Kidney (tissue), 14 donors: ENCODE data around the gene NRG3. TPM values are rescaled to one million over a fixed set of nuclear protein-coding genes. Genes with fewer than 3 reads are reported as not detected.

ENCODE experiments used
- DNase-seq, 5 donors: peaks; one replicate each; pipeline ENCODE4 v3.0.0-alpha.2; 2013 to 2020
- FAIRE-seq: peaks from 2 replicates; lab custom pipeline; 2012; peaks lifted over from hg19 to GRCh38; lab: Jason Lieb, UNC
- H3K27ac ChIP-seq, 2 donors: one replicate each; pipeline ENCODE4 v1.7.0; 2013; ENCODE audit warnings: low read depth in 2 of 2, low read length in 2 of 2, inconsistent platforms in 1 of 2
- H3K27me3 ChIP-seq: one replicate; pipeline ENCODE4 v1.7.1; 2013; ENCODE audit warnings: low read length, inconsistent platforms; ENCODE audit not compliant: control insufficient read depth, insufficient read depth
- H3K36me3 ChIP-seq, 3 donors: one replicate each; pipeline versions ENCODE4 v1.7.0 to v1.7.1; 2013; ENCODE audit warnings: low read length in 3 of 3, control low read depth in 1 of 3, inconsistent platforms in 1 of 3; ENCODE audit not compliant: insufficient read depth in 3 of 3, control insufficient read depth in 2 of 3
- H3K4me1 ChIP-seq, 3 donors: one replicate each; pipeline versions ENCODE4 v1.7.0 to v1.7.1; 2013; ENCODE audit warnings: low read length in 3 of 3, inconsistent platforms in 1 of 3, low read depth in 1 of 3; ENCODE audit not compliant: control insufficient read depth in 2 of 3, insufficient read depth in 2 of 3
- H3K4me3 ChIP-seq, 3 donors: one replicate each; pipeline versions ENCODE4 v1.7.0 to v1.8.1; 2013; ENCODE audit warnings: low read length in 3 of 3, control low read depth in 1 of 3, inconsistent platforms in 1 of 3
- H3K9ac ChIP-seq, 3 donors: one replicate each; pipeline versions ENCODE4 v1.7.0 to v1.7.1; 2013; ENCODE audit warnings: low read length in 3 of 3, control low read depth in 1 of 3, inconsistent platforms in 1 of 3
- H3K9me3 ChIP-seq, 3 donors: one replicate each; pipeline versions ENCODE4 v1.7.0 to v1.7.1; 2013; ENCODE audit warnings: low read length in 3 of 3, control low read depth in 1 of 3, inconsistent platforms in 1 of 3; ENCODE audit not compliant: control insufficient read depth in 2 of 3, insufficient read depth in 1 of 3
- intact Hi-C: fragments of 100-400 bp; cut with DNase I; formaldehyde crosslinking; loops from one replicate; pipeline ENCODE4 v1.11.1; 2022
- polyA plus RNA-seq: library from polyadenylated mRNA; stranded (reverse); fragments of 350-450 nt; fragmentation: Illumina TruSeq; extraction: RNeasy Lipid Tissue Mini Kit (QIAGEN cat#74804); gene quantifications from one replicate; pipeline ENCODE4 v1.2.3, GENCODE V29; 2014; ENCODE audit warnings: low read depth, low replicate concordance; ENCODE audit not compliant: insufficient read depth
- total RNA-seq: library from RNA; stranded (reverse); fragmentation: NEBNext Ultra II Directional; extraction: Animal tissue kit (Norgen Biotek cat#: 25700); gene quantifications from one replicate; pipeline ENCODE4 v1.2.1, GENCODE V29; 2021
- TF ChIP-seq, protein P1 (sequence below): IDR thresholded peaks from 3 replicates; pipeline ENCODE4 v1.5.1; 2012; ENCODE audit warnings: mild to moderate bottlenecking, moderate library complexity, borderline replicate concordance; ENCODE audit not compliant: insufficient read depth; ENCODE audit errors: extremely low read depth
- donor health status: control.
- donor health status: control.
- donor health status: control.
- donor health status: control.
- donor health status: control.
- donor health status: DM: yes; HTN: yes; CAD: no.
- donor health status: Normal renal cell carcinoma (clear cell type).

The NRG3 gene
- total and polyA plus RNA-seq, 2 donors from 2014 or later, result 0.62 to 5.4 TPM

DNA sequence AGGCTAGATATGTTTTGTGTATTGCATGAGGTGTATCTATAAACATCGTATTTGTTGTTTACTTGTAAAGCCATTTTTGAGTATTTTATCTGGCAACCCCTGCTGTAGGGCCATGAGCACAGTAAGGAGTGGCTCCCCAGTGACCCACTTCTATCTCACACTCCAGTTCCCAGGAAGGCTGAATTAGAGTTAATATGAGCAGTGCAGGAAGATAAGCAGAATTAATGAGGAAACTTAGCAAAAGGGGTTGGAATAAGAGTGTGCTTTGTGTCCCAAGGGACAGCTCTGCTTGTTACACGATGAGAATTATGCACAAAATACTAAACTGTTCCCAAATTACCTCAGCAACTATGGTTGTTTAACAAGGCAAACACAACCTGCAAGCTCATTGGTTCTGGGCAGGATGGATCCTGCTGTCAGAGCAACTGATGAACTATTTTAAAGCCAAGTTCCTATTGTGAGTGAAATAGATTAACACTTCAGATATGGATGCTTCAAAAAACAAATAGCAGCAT, 1005.8 kb downstream of the NRG3 start:
- no peaks in the 10 kb centered on the region for H3K9me3 ChIP-seq
- H3K27me3 ChIP-seq, result no peaks in the 10 kb centered on the region
- H3K4me3 ChIP-seq, result no peak overlapping the region
- FAIRE-seq, result no peak
- intact Hi-C loops, result no loop called here
- no peak overlapping the region for H3K9ac ChIP-seq
- no peak for DNase-seq
- TF ChIP-seq, protein P1, sequence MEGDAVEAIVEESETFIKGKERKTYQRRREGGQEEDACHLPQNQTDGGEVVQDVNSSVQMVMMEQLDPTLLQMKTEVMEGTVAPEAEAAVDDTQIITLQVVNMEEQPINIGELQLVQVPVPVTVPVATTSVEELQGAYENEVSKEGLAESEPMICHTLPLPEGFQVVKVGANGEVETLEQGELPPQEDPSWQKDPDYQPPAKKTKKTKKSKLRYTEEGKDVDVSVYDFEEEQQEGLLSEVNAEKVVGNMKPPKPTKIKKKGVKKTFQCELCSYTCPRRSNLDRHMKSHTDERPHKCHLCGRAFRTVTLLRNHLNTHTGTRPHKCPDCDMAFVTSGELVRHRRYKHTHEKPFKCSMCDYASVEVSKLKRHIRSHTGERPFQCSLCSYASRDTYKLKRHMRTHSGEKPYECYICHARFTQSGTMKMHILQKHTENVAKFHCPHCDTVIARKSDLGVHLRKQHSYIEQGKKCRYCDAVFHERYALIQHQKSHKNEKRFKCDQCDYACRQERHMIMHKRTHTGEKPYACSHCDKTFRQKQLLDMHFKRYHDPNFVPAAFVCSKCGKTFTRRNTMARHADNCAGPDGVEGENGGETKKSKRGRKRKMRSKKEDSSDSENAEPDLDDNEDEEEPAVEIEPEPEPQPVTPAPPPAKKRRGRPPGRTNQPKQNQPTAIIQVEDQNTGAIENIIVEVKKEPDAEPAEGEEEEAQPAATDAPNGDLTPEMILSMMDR, result no peak
- H3K4me1 ChIP-seq, result no peaks in the 10 kb centered on the region
- no peaks in the 10 kb centered on the region for H3K36me3 ChIP-seq
- H3K27ac ChIP-seq, result no peak overlapping the region

DNA sequence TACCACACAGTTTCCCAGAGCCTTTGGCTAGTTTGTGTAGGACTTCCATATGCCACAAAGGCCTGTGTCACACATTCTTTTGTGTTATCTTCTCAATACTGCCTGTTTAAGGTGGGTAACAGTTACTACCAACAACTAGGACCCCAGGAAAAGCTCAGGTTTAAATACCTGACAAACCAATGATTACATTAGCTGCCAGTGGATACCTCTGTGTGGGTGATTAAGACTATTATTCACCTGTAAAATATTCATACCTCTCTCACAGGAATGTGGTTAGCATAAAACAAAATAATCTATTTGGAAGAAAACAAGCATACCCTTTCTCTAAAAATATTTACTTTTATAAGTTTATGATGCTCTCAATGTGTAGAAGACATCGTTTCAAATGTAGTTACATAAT, 1007.7 kb downstream of the NRG3 start:
- Histone ChIP-seq H3K9ac (no peak overlapping the region), H3K27ac (no peak overlapping the region), H3K27me3 (no peaks in the 10 kb centered on the region), H3K4me1 (no peaks in the 10 kb centered on the region), H3K9me3 (no peaks in the 10 kb centered on the region), H3K36me3 (no peaks in the 10 kb centered on the region), H3K4me3 (no peak overlapping the region)
- intact Hi-C loops, result no loop called here
- FAIRE-seq (no peak), DNase-seq (no peak)
- TF ChIP-seq, protein P1, result no peak

DNA sequence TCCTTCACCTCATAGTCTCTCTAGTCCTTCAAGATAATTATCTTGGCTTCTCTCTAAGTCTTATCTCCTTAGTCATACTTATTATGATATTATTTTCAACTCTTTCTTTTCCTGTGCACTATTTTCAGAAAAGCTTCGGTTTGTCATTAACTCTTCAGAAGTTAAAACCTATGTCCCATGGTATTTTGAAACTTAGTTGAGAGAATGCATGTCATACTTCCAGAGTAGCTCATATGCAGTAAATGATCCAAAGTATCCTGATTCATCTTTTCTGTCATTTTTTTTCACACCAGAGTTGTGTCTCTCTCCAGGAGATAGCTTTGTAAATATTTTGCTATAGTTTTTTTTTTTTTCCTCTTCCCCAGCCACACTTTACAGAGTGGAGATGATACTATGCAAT, 1008.6 kb downstream of the NRG3 start:
- H3K27ac ChIP-seq, result no peak overlapping the region
- intact Hi-C loops, result no loop called here
- FAIRE-seq, result no peak
- DNase-seq, result no peak
- no peak overlapping the region for H3K9ac ChIP-seq
- TF ChIP-seq, protein P1, result no peak
- no peaks in the 10 kb centered on the region for H3K4me1 ChIP-seq
- no peak overlapping the region for H3K4me3 ChIP-seq
- no peaks in the 10 kb centered on the region for H3K36me3 ChIP-seq
- no peaks in the 10 kb centered on the region for H3K9me3 ChIP-seq
- H3K27me3 ChIP-seq, result no peaks in the 10 kb centered on the region

DNA sequence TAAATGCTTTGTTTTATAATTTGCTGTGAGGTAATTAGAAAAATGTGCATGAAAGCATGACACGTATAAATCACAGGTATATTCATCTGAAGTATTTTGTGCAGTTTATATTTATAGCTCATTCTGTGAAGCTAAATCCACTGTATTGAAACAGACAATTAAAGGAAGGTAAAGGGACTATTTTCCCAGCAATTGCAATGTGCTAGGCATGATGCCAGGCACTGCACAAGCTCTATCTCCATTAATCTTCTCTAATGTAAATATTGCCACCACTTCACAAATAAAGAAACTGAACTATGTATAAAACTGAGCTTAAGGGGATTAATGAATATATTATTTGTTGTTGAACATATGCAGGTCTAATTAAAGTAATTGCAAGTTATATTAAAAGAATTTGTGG, 1012.5 kb downstream of the NRG3 start:
- Histone ChIP-seq H3K36me3 (no peaks in the 10 kb centered on the region), H3K9ac (no peak overlapping the region), H3K27me3 (no peaks in the 10 kb centered on the region), H3K4me1 (no peaks in the 10 kb centered on the region), H3K4me3 (no peak overlapping the region), H3K27ac (no peak overlapping the region), H3K9me3 (no peaks in the 10 kb centered on the region)
- DNase-seq (peak in 1 of 5 donors; percentile 1), FAIRE-seq (no peak)
- TF ChIP-seq, protein P1, result no peak
- intact Hi-C loops, result no loop called here
